Measurements from ENCODE around the gene EXOSC5. TPM values are rescaled to one million over a fixed set of nuclear protein-coding genes. Genes with fewer than 3 reads are reported as not detected.

Gene EXOSC5
- total and polyA plus RNA-seq, 9 of the 15 experiments (the other 6 are each of a cell fraction or from before 2014, with no cell fraction given): 10.9 to 75.5 (median 37.8) TPM

- no peak for FAIRE-seq
- no peak overlapping the region for H3K4me2 ChIP-seq (ENCODE audit: insufficient read depth, low read length)
- H3K4me3 ChIP-seq: no peak overlapping the region
- no peaks in the 10 kb centered on the region for H3K9me1 ChIP-seq (ENCODE audit: control insufficient read depth, insufficient read depth, low read length)
- H3K27ac ChIP-seq (ENCODE audit: extremely low read depth, low read depth, low read length): no peak overlapping the region
- no peak for DNase-seq (ENCODE audit: extremely low read depth in 1 of 4, low spot score in 3 of 4)
- POLR2A ChIA-PET: no interaction called here
- CTCF ChIA-PET (ENCODE audit: low intra/inter-chr PET ratio): no interaction called here
- H4K20me1 ChIP-seq (replicated peaks; ENCODE audit: control insufficient read depth, insufficient read depth, low read length): no peaks in the 10 kb centered on the region
- H3K79me2 ChIP-seq (ENCODE audit: control insufficient read depth, insufficient read depth, low read length): peaks cover 6% of the 10 kb centered on the region; the same call in 1 of the 3 replicates
- no peaks in the 10 kb centered on the region for H3K27me3 ChIP-seq (ENCODE audit: control insufficient read depth in 2 of 2, insufficient read depth in 2 of 2, low read length in 2 of 2)
- intact Hi-C loops (cut with micrococcal nuclease): no loop called here
- no TSS peak for BruUV-seq (replicated peaks)
- H3K36me3 ChIP-seq (ENCODE audit: control insufficient read depth, insufficient read depth, low read length): 0 out of 3 replicates have a peak, but pooled peaks cover 3% of the 10 kb centered on the region
- in situ Hi-C loops (cut with MboI): no loop called here
- no peak overlapping the region for H2AFZ ChIP-seq (ENCODE audit: low read depth, low read length)
- TF ChIP-seq ZNF121 (CRISPR knock-in tag; conservative IDR thresholded peaks at IDR 0.05) (no peak), ATF1 (CRISPR knock-in tag; IDR thresholded peaks at IDR 0.05) (no peak), ATF1 (tag; IDR thresholded peaks at IDR 0.05) (no peak), EGR1 (conservative IDR thresholded peaks at IDR 0.05) (peak; percentile 87), POLR2A (conservative IDR thresholded peaks at IDR 0.05) (peak; percentile 33; the same call in 1 of the 2 replicates), CBFB (CRISPR knock-in tag; IDR thresholded peaks at IDR 0.05) (no peak), LEF1 (IDR thresholded peaks at IDR 0.05) (no peak), CCNT2 (IDR thresholded peaks at IDR 0.05; ENCODE audit: borderline replicate concordance, extremely low read depth, insufficient read length, low read depth, low read length) (no peak)
- H3K9ac ChIP-seq (ENCODE audit: insufficient read depth in 1 of 2, low read depth in 2 of 2, low read length in 2 of 2): 0 out of 4 replicates have a peak overlapping the region, but pooled peaks of 1 of the 2 experiments have one; percentile 26
- H3K4me1 ChIP-seq (replicated peaks in 1 of 2; ENCODE audit: control insufficient read depth in 2 of 2, insufficient read depth in 2 of 2, low read length in 2 of 2): peaks cover 0 to 19% of the 10 kb centered on the region in 2 experiments; a peak in 3 of 5 replicates
- no peak for ATAC-seq
- no peaks in the 10 kb centered on the region for H3K9me3 ChIP-seq (replicated peaks; ENCODE audit: control insufficient read depth, insufficient read depth, low read depth, low read length)
- 77% methylated on average over 3 of the region's 8 CpGs for WGBS (ENCODE audit: insufficient coverage, low coverage, missing lambda C conversion rate)
Observed at GRCh38 chr19:41376998-41377365, 20.2 kb downstream of the EXOSC5 start.
